DND-41 (cell line): ENCODE measurements around the gene ORC5.

ENCODE experiments used
- EZH2 ChIP-seq: IDR thresholded peaks from 3 replicates; pipeline ENCODE4 v1.6.1; 2012; ENCODE audit warnings: borderline replicate concordance, low read depth, mild to moderate bottlenecking, moderate library complexity, low read length, inconsistent platforms; ENCODE audit not compliant: severe bottlenecking
- TF ChIP-seq, protein P1 (sequence below): IDR thresholded peaks from 2 replicates; pipeline ENCODE4 v1.5.1; 2012; ENCODE audit warnings: borderline replicate concordance, low read length, moderate library complexity, mild to moderate bottlenecking; ENCODE audit not compliant: poor library complexity, severe bottlenecking; ENCODE audit errors: extremely low read depth

DNA sequence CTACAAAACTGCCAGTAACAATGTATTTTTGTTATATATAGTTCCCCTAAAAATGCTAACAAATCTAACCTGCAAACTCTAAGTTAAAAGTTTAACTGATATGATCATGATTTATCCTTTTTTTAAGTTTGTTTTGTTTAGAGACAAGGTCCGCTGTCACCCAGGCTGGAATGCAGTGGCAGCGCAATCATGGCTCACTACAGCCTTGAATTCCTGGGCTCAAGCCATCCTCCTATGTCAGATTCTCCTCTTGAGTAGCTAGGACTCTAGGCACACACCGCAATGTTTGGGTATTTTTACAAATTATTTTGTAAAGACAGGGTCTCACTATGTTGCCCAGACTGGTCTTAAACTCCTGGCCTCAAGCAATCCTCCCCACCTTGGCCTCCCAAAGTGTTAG lies 46.6 kb downstream of the ORC5 start:
- TF ChIP-seq, protein P1, sequence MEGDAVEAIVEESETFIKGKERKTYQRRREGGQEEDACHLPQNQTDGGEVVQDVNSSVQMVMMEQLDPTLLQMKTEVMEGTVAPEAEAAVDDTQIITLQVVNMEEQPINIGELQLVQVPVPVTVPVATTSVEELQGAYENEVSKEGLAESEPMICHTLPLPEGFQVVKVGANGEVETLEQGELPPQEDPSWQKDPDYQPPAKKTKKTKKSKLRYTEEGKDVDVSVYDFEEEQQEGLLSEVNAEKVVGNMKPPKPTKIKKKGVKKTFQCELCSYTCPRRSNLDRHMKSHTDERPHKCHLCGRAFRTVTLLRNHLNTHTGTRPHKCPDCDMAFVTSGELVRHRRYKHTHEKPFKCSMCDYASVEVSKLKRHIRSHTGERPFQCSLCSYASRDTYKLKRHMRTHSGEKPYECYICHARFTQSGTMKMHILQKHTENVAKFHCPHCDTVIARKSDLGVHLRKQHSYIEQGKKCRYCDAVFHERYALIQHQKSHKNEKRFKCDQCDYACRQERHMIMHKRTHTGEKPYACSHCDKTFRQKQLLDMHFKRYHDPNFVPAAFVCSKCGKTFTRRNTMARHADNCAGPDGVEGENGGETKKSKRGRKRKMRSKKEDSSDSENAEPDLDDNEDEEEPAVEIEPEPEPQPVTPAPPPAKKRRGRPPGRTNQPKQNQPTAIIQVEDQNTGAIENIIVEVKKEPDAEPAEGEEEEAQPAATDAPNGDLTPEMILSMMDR, result no peak
- no peak for TF ChIP-seq EZH2
